Measurements from ENCODE around the gene EIF5AL1. TPM values are rescaled to one million over a fixed set of nuclear protein-coding genes. Genes with fewer than 3 reads are reported as not detected.

Gene EIF5AL1
- total and polyA plus RNA-seq, 2 of the 8 experiments (the other 6 are each of a cell fraction or from before 2014, with no cell fraction given): 1.7 to 2.2 TPM

DNA sequence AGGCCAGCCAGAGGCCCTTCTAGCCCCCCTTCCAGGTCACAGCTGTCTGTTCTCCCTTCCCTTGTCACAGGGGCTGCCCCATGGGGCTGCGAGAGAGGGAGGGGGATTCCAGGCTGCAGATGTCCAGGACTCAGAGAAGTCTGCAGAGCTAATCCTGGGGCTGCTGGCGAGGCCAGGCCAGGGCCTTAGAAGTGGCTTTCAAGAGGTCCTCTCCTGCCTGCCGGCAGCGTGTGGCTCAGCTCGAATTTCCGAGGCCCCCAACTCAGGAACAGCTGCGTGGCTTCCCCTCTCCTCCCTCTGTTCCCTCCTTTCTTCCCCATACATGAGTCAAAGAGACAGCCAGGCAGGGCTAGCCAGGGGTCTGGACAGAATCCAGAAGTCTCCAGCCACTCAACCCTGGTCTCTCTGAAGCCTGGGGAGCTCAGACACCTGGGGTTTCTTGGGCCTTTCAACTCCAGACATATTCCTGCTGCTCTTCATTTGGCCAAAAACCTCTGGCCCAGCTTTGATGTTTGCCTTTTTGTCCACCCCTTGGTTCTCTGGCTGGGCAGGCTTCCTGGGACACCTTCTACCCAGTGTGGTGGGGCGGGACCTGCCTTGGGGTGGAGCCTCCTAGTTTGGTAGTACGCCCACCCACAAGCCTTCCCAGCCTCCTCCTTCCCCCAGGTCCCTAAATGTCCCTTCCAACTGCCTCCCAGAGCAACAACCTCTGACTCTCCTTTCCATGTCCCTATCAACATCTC lies 21.8 kb upstream of the EIF5AL1 start:
- H4K91ac ChIP-seq (replicated peaks; ENCODE audit: insufficient read length, low read length): no peak overlapping the region
- peaks cover 0 to 3% (median 0%) of the 10 kb centered on the region in 4 experiments; a peak in 1 of 7 replicates for H3K4me1 ChIP-seq (replicated peaks in 1 of 4; ENCODE audit: control insufficient read depth in 3 of 4, insufficient read depth in 4 of 4, low read length in 3 of 4)
- H2BK15ac ChIP-seq (ENCODE audit: low read length): 0 out of 2 replicates have a peak overlapping the region, but pooled peaks have one; percentile 6
- no peak overlapping the region for H2BK12ac ChIP-seq (ENCODE audit: low read depth, low read length)
- ChIA-PET CTCF (ENCODE audit: partially characterized antibody) (interaction anchor here (0.7 to 10.0 kb wide), 10 partner anchors 9 to 116 kb away, joined by 3 to 101 read pairs (median 4); no protein-coding TSS in a partner anchor), POLR2A (ENCODE audit: partially characterized antibody) (interaction anchor here (0.6 kb wide), 1 partner anchor 539 kb away, joined by 3 read pairs; no protein-coding TSS in a partner anchor)
- H4K20me1 ChIP-seq (replicated peaks in 1 of 2; ENCODE audit: control insufficient read depth in 1 of 2, insufficient read depth in 2 of 2, low read length in 2 of 2): no peaks in the 10 kb centered on the region
- no peak overlapping the region for H3K56ac ChIP-seq (replicated peaks; ENCODE audit: insufficient read length, low read depth, low read length)
- no peak for TF ChIP-seq CHD2 (IDR thresholded peaks at IDR 0.05; ENCODE audit: low read length)
- TF ChIP-seq FOSL1 (IDR thresholded peaks at IDR 0.05; ENCODE audit: insufficient read depth, low read depth, low read length): no peak
- TF ChIP-seq POLR2A (IDR thresholded peaks at IDR 0.05; ENCODE audit: control extremely low read depth in 1 of 2, low read depth in 2 of 2, low read length in 2 of 2): no peak
- TF ChIP-seq SUZ12 (IDR thresholded peaks at IDR 0.05; ENCODE audit: low read length): no peak
- TF ChIP-seq KDM5A (IDR thresholded peaks at IDR 0.05; ENCODE audit: low read length): no peak
- no peak for TF ChIP-seq CBX8 (IDR thresholded peaks at IDR 0.05; ENCODE audit: borderline replicate concordance, low read depth, low read length)
- no peak for TF ChIP-seq CHD1 (IDR thresholded peaks at IDR 0.05; ENCODE audit: low read depth, low read length)
- no peak for TF ChIP-seq JUN (IDR thresholded peaks at IDR 0.05; ENCODE audit: low read depth, low read length)
- TF ChIP-seq NRF1 (IDR thresholded peaks at IDR 0.05; ENCODE audit: low read depth, low read length): no peak
- H3K4me3 ChIP-seq (ENCODE audit: extremely low read depth in 1 of 4, insufficient read depth in 2 of 4, low read depth in 3 of 4, low read length in 4 of 4): no peak overlapping the region
- H4K8ac ChIP-seq (ENCODE audit: extremely low read depth, insufficient read depth, low read length): no peak overlapping the region
- no peak overlapping the region for H3K14ac ChIP-seq (ENCODE audit: insufficient read length)
- no peak overlapping the region for H2BK20ac ChIP-seq (ENCODE audit: low read length)
- no peaks in the 10 kb centered on the region for H3K79me1 ChIP-seq (ENCODE audit: low read depth, low read length)
- no peaks in the 10 kb centered on the region for H3K23me2 ChIP-seq (ENCODE audit: low read depth, low read length)
- no peak overlapping the region for H3K4me2 ChIP-seq (ENCODE audit: insufficient read depth in 1 of 2, low read depth in 2 of 2, low read length in 2 of 2)
- H3K9me3 ChIP-seq (ENCODE audit: insufficient read depth in 2 of 2, low read depth in 1 of 2, low read length in 1 of 2): no peaks in the 10 kb centered on the region
- H3K36me3 ChIP-seq (ENCODE audit: control insufficient read depth in 2 of 4, insufficient read depth in 4 of 4, low read length in 3 of 4): no peaks in the 10 kb centered on the region
- H3K27me3 ChIP-seq (replicated peaks in 1 of 4; ENCODE audit: control insufficient read depth in 3 of 4, extremely low read depth in 1 of 4, insufficient read depth in 3 of 4, low read length in 3 of 4): peaks cover 0 to 4% (median 0%) of the 10 kb centered on the region in 4 experiments; a peak in 4 of 7 replicates
- no peak overlapping the region for H4K5ac ChIP-seq (ENCODE audit: insufficient read length, low read depth, low read length)
- no peak overlapping the region for H3K27ac ChIP-seq (ENCODE audit: low read depth, low read length)
- no peak overlapping the region for H2AK5ac ChIP-seq (ENCODE audit: low read depth, low read length)
- WGBS, 2 experiments (ENCODE audit: extremely low coverage in 1 of 2, insufficient coverage in 1 of 2, insufficient read length in 1 of 2, insufficient replicate concordance in 2 of 2, low coverage in 1 of 2, low lambda C conversion rate in 2 of 2, missing lambda C conversion rate in 1 of 2): 87% methylated on average over 9 of the region's 9 CpGs; no CpG with 5 or more reads in 1 of the 2 experiments
- H3K9ac ChIP-seq (replicated peaks in 1 of 4; ENCODE audit: extremely low read depth in 1 of 4, low read depth in 3 of 4, low read length in 3 of 4): no peak overlapping the region
- H2AFZ ChIP-seq (ENCODE audit: low read length): 0 out of 2 replicates have a peak overlapping the region, but pooled peaks have one; percentile 6
- no peak overlapping the region for H3K4ac ChIP-seq (replicated peaks; ENCODE audit: insufficient read length, low read depth, low read length)
- H2BK120ac ChIP-seq (replicated peaks; ENCODE audit: low read depth, low read length): no peak overlapping the region
- DNase-seq (ENCODE audit: low read depth in 1 of 2, low spot score in 2 of 2): no peak
- FAIRE-seq: no peak
- no peak overlapping the region for H3K23ac ChIP-seq (ENCODE audit: insufficient read length)
- H3K79me2 ChIP-seq (ENCODE audit: control insufficient read depth in 1 of 2, insufficient read depth in 2 of 2, low read length in 2 of 2): no peaks in the 10 kb centered on the region
- no peak overlapping the region for H3K18ac ChIP-seq (ENCODE audit: extremely low read depth, low read length)
- no peak overlapping the region for H2BK5ac ChIP-seq (ENCODE audit: low read depth, low read length)
